ENCODE data around the gene CPED1.

DNA sequence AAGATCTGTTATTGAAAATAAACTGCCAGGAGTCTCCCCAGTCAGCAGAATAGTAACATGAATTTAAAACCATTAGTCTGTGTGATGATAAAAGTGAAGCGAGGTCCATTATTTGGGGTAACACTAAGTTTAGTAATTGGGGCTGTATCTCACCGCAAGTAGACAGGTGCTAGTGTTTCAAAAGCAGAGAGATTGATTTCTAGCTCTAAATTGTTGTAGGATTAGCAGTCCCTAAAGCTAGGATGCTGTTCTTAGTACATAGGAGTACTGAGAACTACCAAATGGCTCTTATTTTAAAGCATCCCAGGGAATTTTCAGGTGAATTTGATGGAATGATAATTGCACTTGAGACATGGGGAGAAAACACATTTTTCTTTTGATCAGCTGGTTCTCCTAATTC lies 70.5 kb downstream of the CPED1 start:
- TF ChIP-seq, protein P1, sequence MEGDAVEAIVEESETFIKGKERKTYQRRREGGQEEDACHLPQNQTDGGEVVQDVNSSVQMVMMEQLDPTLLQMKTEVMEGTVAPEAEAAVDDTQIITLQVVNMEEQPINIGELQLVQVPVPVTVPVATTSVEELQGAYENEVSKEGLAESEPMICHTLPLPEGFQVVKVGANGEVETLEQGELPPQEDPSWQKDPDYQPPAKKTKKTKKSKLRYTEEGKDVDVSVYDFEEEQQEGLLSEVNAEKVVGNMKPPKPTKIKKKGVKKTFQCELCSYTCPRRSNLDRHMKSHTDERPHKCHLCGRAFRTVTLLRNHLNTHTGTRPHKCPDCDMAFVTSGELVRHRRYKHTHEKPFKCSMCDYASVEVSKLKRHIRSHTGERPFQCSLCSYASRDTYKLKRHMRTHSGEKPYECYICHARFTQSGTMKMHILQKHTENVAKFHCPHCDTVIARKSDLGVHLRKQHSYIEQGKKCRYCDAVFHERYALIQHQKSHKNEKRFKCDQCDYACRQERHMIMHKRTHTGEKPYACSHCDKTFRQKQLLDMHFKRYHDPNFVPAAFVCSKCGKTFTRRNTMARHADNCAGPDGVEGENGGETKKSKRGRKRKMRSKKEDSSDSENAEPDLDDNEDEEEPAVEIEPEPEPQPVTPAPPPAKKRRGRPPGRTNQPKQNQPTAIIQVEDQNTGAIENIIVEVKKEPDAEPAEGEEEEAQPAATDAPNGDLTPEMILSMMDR (conservative IDR thresholded peaks at IDR 0.05; ENCODE audit: low read length) = no peak
- TF ChIP-seq EZH2phosphoT487 (IDR thresholded peaks at IDR 0.05; ENCODE audit: borderline replicate concordance, low read depth, low read length) = no peak

Measured in OCI-LY7 (cell line).